ENCODE results near the gene PPIE. TPM values are rescaled to one million over a fixed set of nuclear protein-coding genes. Genes with fewer than 3 reads are reported as not detected.

Gene PPIE
- total and polyA plus RNA-seq, 3 donors from 2014 or later: 71.5 to 109 (median 82.8) TPM

- H3K27me3 ChIP-seq: no peaks in the 10 kb centered on the region
- no peak overlapping the region for H3K27ac ChIP-seq
- H3K9me3 ChIP-seq: no peaks in the 10 kb centered on the region
- intact Hi-C loops (cut with DNase I; ENCODE audit: low total_unique reads): no loop called here
- no peak overlapping the region for H3K4me3 ChIP-seq
- TF ChIP-seq CTCF (IDR thresholded peaks at IDR 0.05) (no peak), POLR2A (IDR thresholded peaks at IDR 0.05) (no peak)
- H3K4me1 ChIP-seq: no peaks in the 10 kb centered on the region
- no peak for DNase-seq
- no peaks in the 10 kb centered on the region for H3K36me3 ChIP-seq (ENCODE audit: low read depth, missing control alignments)
Measured at GRCh38 chr1:39721664-39722063, 17.0 kb upstream of the PPIE start.

GRCh38 chr1:39722495-39722894 is 16.2 kb upstream of the PPIE start:
- no peaks in the 10 kb centered on the region for H3K36me3 ChIP-seq (ENCODE audit: low read depth, missing control alignments)
- no peak for TF ChIP-seq POLR2A (IDR thresholded peaks at IDR 0.05)
- H3K9me3 ChIP-seq: no peaks in the 10 kb centered on the region
- no peak for DNase-seq
- intact Hi-C loops (cut with DNase I; ENCODE audit: low total_unique reads): no loop called here
- H3K4me1 ChIP-seq: no peaks in the 10 kb centered on the region
- H3K27ac ChIP-seq: no peak overlapping the region
- 39 to 56% methylated on average over 2 of the region's 2 CpGs for WGBS, 2 donors
- H3K27me3 ChIP-seq: no peaks in the 10 kb centered on the region
- H3K4me3 ChIP-seq: no peak overlapping the region

DNA sequence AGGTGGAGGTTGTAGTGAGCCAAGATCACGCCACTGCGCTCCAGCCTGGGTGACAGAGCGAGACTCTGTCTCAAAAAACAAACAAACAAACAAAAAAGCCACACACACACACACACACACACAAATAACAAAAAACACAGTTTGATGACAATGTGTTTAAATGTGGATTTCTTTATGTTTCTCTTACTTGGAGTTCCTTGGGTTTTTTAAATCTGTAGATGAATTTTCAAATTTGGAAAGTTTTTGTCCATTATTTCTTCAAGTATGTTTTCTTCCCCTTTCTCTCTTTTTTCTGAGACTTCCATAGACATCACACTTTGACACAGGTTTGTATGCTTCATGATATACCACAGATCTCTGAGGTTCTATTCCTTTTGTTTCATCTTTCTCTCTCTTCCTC is 12.1 kb upstream of the PPIE start:
- H3K4me1 ChIP-seq: no peaks in the 10 kb centered on the region
- no peak overlapping the region for H3K4me3 ChIP-seq
- H3K36me3 ChIP-seq (ENCODE audit: low read depth, missing control alignments): no peaks in the 10 kb centered on the region
- no peaks in the 10 kb centered on the region for H3K9me3 ChIP-seq
- intact Hi-C loops (cut with DNase I; ENCODE audit: low total_unique reads): no loop called here
- DNase-seq: no peak
- H3K27ac ChIP-seq: no peak overlapping the region
- no peaks in the 10 kb centered on the region for H3K27me3 ChIP-seq
- TF ChIP-seq POLR2A (IDR thresholded peaks at IDR 0.05): no peak
- TF ChIP-seq CTCF (IDR thresholded peaks at IDR 0.05): no peak
- WGBS, 2 donors: 95% methylated on average over 3 of the region's 3 CpGs

DNA sequence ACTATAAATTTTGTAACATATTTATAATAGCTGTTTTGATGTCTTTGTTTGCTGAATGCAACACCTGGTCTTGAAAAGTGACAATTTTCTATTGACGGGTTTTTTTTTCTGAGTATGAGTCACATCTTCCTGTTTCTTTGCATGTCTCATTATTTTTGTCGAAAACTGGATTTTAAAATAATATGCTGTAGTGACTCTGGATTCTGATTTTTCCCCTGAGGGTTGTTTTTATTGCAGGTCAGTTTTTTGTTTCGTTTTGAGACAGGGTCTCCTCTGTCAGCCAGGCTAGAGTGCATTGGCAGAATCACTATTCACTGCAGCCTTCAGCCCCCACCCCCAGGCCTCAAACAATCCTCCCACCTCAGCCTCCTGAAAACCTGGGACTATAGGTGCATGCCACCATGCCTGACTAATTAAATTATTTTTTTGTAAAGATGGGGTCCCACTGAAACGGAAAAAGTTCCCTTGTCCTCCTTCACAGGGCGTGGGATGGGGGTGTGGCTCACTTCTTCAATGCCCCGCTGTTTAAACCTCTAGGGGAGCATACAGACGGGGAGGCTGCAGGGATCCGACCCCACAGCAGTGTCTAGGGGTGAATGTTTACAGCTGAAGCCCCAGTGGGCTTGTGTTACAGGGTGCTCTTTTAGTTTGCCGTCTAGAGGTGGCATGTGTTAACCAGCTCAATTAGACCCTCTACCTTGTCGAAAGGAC is 11.3 kb upstream of the PPIE start:
- Histone ChIP-seq H3K36me3 (ENCODE audit: low read depth, missing control alignments) (no peaks in the 10 kb centered on the region), H3K4me3 (peak overlapping the region; percentile 12 to 40), H3K9me3 (no peaks in the 10 kb centered on the region), H3K27me3 (no peaks in the 10 kb centered on the region), H3K27ac (no peak overlapping the region), H3K4me1 (no peaks in the 10 kb centered on the region)
- TF ChIP-seq POLR2A (IDR thresholded peaks at IDR 0.05) (no peak), CTCF (IDR thresholded peaks at IDR 0.05) (no peak)
- no peak for DNase-seq
- WGBS, 2 donors: 29 to 65% methylated on average over 9 to 10 of the region's 10 CpGs
- intact Hi-C loops (cut with DNase I; ENCODE audit: low total_unique reads): no loop called here

GRCh38 chr1:39727932-39728317 is 10.8 kb upstream of the PPIE start:
- Histone ChIP-seq H3K9me3 (no peaks in the 10 kb centered on the region), H3K36me3 (ENCODE audit: low read depth, missing control alignments) (no peaks in the 10 kb centered on the region), H3K27me3 (no peaks in the 10 kb centered on the region), H3K4me3 (peak overlapping the region; percentile 12 to 40), H3K27ac (no peak overlapping the region), H3K4me1 (no peaks in the 10 kb centered on the region)
- peak; percentile 46 for DNase-seq
- no peak for TF ChIP-seq CTCF (IDR thresholded peaks at IDR 0.05)
- TF ChIP-seq POLR2A (IDR thresholded peaks at IDR 0.05): no peak
- intact Hi-C loops (cut with DNase I; ENCODE audit: low total_unique reads): no loop called here
- 50 to 53% methylated on average over 13 to 14 of the region's 14 CpGs for WGBS, 2 donors
